HCT116 (cell line): ENCODE data around the gene TOLLIP. TPM values are rescaled to one million over a fixed set of nuclear protein-coding genes. Genes with fewer than 3 reads are reported as not detected.

Experiments used
- ATAC-seq: fragments of 200-7000 bp; cut with Tn5 transposase; 2 replicates; pipeline ENCODE4 v1.9.1; 2020; ENCODE audit warnings: mild to moderate bottlenecking, moderate library complexity
- BruUV-seq: library from RNA; stranded (reverse); fragments of 400-500 nt; replicated peaks from 2 replicates; lab custom pipeline; 2021; lab: Mats Ljungman, UMichigan
- CTCF ChIA-PET: fragments of 300-600 bp; sonication (Branson Sonifier 250); formaldehyde crosslinking; loops from one replicate; lab custom pipeline; 2021; ENCODE audit warnings: antibody characterized with exemption; lab: Charles Lee
- POLR2A ChIA-PET: fragments of 300-600, 350-600 bp; sonication (Branson Sonifier 250); formaldehyde crosslinking; loops from one replicate; lab custom pipeline; 2021; ENCODE audit warnings: antibody characterized with exemption; lab: Charles Lee
- RAD21 ChIA-PET, 2 experiments: fragments of 300-600 bp; sonication (Branson Sonifier 250); formaldehyde crosslinking; loops; one replicate each; lab custom pipeline; 2023; ENCODE audit warnings: low total read pairs in 2 of 2; ENCODE audit not compliant: uncharacterized antibody in 2 of 2, unreplicated experiment in 2 of 2, low non-redundant PET in 1 of 2; lab: Charles Lee
- DNase-seq: peaks from one replicate; pipeline ENCODE4 v3.0.0-alpha.2; 2010; ENCODE audit warnings: low read depth, low spot score
- H2AFZ ChIP-seq: fragments of 200-600 bp; shearing (Covaris generic), sonication (generic); 2 replicates; pipeline ENCODE4 v1.6.1; 2017; ENCODE audit warnings: low read depth, mixed run types, mixed read lengths, antibody characterized with exemption, low read length; ENCODE audit not compliant: poor library complexity, severe bottlenecking
- H3K27ac ChIP-seq: 2 replicates; pipeline ENCODE4 v1.5.1; 2012; ENCODE audit warnings: low read depth, low read length
- H3K27me3 ChIP-seq: fragments of 200-600 bp; sonication (generic); 2 replicates; pipeline ENCODE4 v1.6.1; 2016; ENCODE audit warnings: mixed run types, low read length, mixed read lengths; ENCODE audit not compliant: insufficient read depth
- H3K36me3 ChIP-seq, 2 experiments: fragments of 200-500 bp in 1 of 2; fragments of 200-600 bp in 1 of 2; sonication (Bioruptor generic) in 1 of 2; sonication (generic) in 1 of 2; 2 replicates each; pipeline versions ENCODE4 v1.5.1 to v1.6.1; 2014 to 2016; ENCODE audit warnings: low read length in 2 of 2, inconsistent platforms in 1 of 2, mixed read lengths in 1 of 2, mixed run types in 1 of 2; ENCODE audit not compliant: insufficient read depth in 2 of 2, control insufficient read depth in 1 of 2
- H3K4me1 ChIP-seq, 2 experiments: fragments of 200-600 bp in 1 of 2; sonication (generic) in 1 of 2; 2 replicates each; pipeline versions ENCODE4 v1.5.1 to v1.6.1; 2012 to 2017; ENCODE audit warnings: low read length in 2 of 2, inconsistent platforms in 1 of 2, mild to moderate bottlenecking in 1 of 2, mixed read lengths in 1 of 2, mixed run types in 1 of 2, moderate library complexity in 1 of 2; ENCODE audit not compliant: insufficient read depth in 2 of 2, control insufficient read depth in 1 of 2
- H3K4me2 ChIP-seq: fragments of 200-600 bp; sonication (generic); 2 replicates; pipeline ENCODE4 v1.6.1; 2017; ENCODE audit warnings: mixed run types, low read length, mixed read lengths
- H3K4me3 ChIP-seq, 2 experiments: fragments of 200-600 bp in 1 of 2; sonication (generic) in 1 of 2; replicated peaks in 1 of 2; 2 replicates each; pipeline ENCODE4 v1.5.1; 2011 to 2016; ENCODE audit warnings: low read length in 2 of 2, control low read depth in 1 of 2, low read depth in 1 of 2, mild to moderate bottlenecking in 1 of 2, mixed read lengths in 1 of 2, mixed run types in 1 of 2
- H3K79me2 ChIP-seq: fragments of 200-600 bp; sonication (generic); 2 replicates; pipeline ENCODE4 v1.6.1; 2017; ENCODE audit warnings: mild to moderate bottlenecking, mixed run types, low read length, moderate library complexity, mixed read lengths; ENCODE audit not compliant: insufficient read depth
- H3K9ac ChIP-seq: fragments of 200-600 bp; sonication (generic); 2 replicates; pipeline ENCODE4 v1.6.1; 2016; ENCODE audit warnings: low read length, mixed read lengths
- H3K9me2 ChIP-seq: fragments of 200-600 bp; sonication (generic), shearing (Covaris generic); 2 replicates; pipeline ENCODE4 v1.6.1; 2017; ENCODE audit warnings: mixed run types, mild to moderate bottlenecking, moderate library complexity; ENCODE audit not compliant: insufficient read depth
- H3K9me3 ChIP-seq, 2 experiments: fragments of 200-500 bp in 1 of 2; fragments of 200-600 bp in 1 of 2; sonication (Bioruptor generic) in 1 of 2; sonication (generic) in 1 of 2; 2 replicates each; pipeline ENCODE4 v1.6.1; 2014 to 2017; ENCODE audit warnings: low read length in 2 of 2, mixed read lengths in 2 of 2, inconsistent platforms in 1 of 2, low read depth in 1 of 2, mild to moderate bottlenecking in 1 of 2, mixed run types in 1 of 2, moderate library complexity in 1 of 2; ENCODE audit not compliant: control insufficient read depth in 1 of 2, insufficient read depth in 1 of 2
- H4K20me1 ChIP-seq: fragments of 200-600 bp; sonication (generic), shearing (Covaris generic); 2 replicates; pipeline ENCODE4 v1.6.1; 2017; ENCODE audit warnings: mixed run types, mild to moderate bottlenecking, moderate library complexity; ENCODE audit not compliant: insufficient read depth
- CEBPB ChIP-seq: IDR thresholded peaks from 2 replicates; pipeline ENCODE4 v1.6.1; 2012; ENCODE audit warnings: low read depth
- CTCF ChIP-seq, 3 experiments: fragments of 200-600 bp in 1 of 3; sonication (generic) in 1 of 3; IDR thresholded peaks in 2 of 3; conservative IDR thresholded peaks in 1 of 3; 2 replicates each; pipeline ENCODE4 v1.5.1; 2012 to 2017; ENCODE audit warnings: low read depth in 2 of 3, low read length in 2 of 3, antibody characterized with exemption in 1 of 3, borderline replicate concordance in 1 of 3, control low read depth in 1 of 3, mild to moderate bottlenecking in 1 of 3, mixed read lengths in 1 of 3, mixed run types in 1 of 3, moderate library complexity in 1 of 3; ENCODE audit not compliant: insufficient read depth in 1 of 3
- EGR1 ChIP-seq: IDR thresholded peaks from 2 replicates; pipeline ENCODE4 v1.6.1; 2012; ENCODE audit warnings: low read depth
- ELF1 ChIP-seq: IDR thresholded peaks from 2 replicates; pipeline ENCODE4 v1.6.1; 2012; ENCODE audit warnings: low read depth, borderline replicate concordance
- EZH2phosphoT487 ChIP-seq: fragments of 200-600 bp; IDR thresholded peaks from 2 replicates; pipeline ENCODE4 v1.6.1; 2018; ENCODE audit warnings: antibody characterized with exemption, borderline replicate concordance
- JUND ChIP-seq: IDR thresholded peaks from 2 replicates; pipeline ENCODE4 v1.6.1; 2012
- POLR2AphosphoS5 ChIP-seq: IDR thresholded peaks from 2 replicates; pipeline ENCODE4 v1.6.1; 2011; ENCODE audit warnings: mild to moderate bottlenecking, low read depth, low read length, moderate library complexity
- RAD21 ChIP-seq: IDR thresholded peaks from 2 replicates; pipeline ENCODE4 v1.6.1; 2012; ENCODE audit warnings: low read depth, mild to moderate bottlenecking
- SP1 ChIP-seq: IDR thresholded peaks from 2 replicates; pipeline ENCODE4 v1.6.1; 2012; ENCODE audit warnings: low read depth
- SRF ChIP-seq: IDR thresholded peaks from 2 replicates; pipeline ENCODE4 v1.6.1; 2012; ENCODE audit warnings: low read depth
- YY1 ChIP-seq: IDR thresholded peaks from 2 replicates; pipeline ENCODE4 v1.6.1; 2011; ENCODE audit warnings: low read length, low read depth, moderate library complexity, mild to moderate bottlenecking; ENCODE audit not compliant: insufficient replicate concordance; ENCODE audit errors: extremely low read depth
- ZBTB33 ChIP-seq: IDR thresholded peaks from 2 replicates; pipeline ENCODE4 v1.6.1; 2011; ENCODE audit warnings: mild to moderate bottlenecking, low read length, moderate library complexity; ENCODE audit not compliant: insufficient replicate concordance; ENCODE audit errors: extremely low read depth
- ZFX ChIP-seq: fragments of 450-650 bp; IDR thresholded peaks from 2 replicates; pipeline ENCODE4 v1.6.1; 2017
- ZNF274 ChIP-seq: fragments of 200-500 bp; sonication (Bioruptor generic); IDR thresholded peaks from 2 replicates; pipeline ENCODE4 v1.6.1; 2014; ENCODE audit warnings: mild to moderate bottlenecking, low read depth, low read length, inconsistent platforms
- intact Hi-C: fragments of 100-400 bp; cut with micrococcal nuclease; formaldehyde crosslinking; loops from 2 replicates; pipeline ENCODE4 v1.10.0; 2022
- total RNA-seq: library from RNA; stranded (reverse); gene quantifications from one replicate; pipeline ENCODE4 v1.2.1, GENCODE V29; 2021; ENCODE audit not compliant: unreplicated experiment

Gene TOLLIP
- total RNA-seq, 1 experiment from 2014 or later = 28.5 TPM

DNA sequence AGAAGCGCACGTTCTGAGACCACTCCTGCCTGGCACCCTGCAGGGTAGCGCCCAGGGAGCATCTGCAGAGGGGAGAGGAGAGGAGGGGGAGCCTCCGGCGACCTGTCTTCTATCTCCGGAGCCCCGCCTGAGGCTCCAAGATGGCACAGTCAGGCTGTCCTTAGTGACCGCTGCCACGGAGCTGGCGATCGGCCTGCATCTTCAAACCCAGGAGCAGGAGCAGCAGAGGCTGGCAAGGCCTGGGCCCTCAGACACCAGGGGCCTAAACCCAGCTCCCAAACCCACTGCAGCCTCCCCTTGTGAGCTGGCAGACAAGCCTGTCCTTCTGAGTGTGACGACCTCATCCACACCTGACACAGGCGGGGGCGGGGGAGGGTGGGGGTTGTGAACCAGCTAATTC is 34.9 kb downstream of the TOLLIP start:
- CTCF ChIA-PET = no interaction called here
- H2AFZ ChIP-seq = no peak overlapping the region
- H3K9ac ChIP-seq = no peak overlapping the region
- no peaks in the 10 kb centered on the region for H3K9me2 ChIP-seq
- no peaks in the 10 kb centered on the region for H3K9me3 ChIP-seq
- POLR2A ChIA-PET = no interaction called here
- no peak overlapping the region for H3K4me2 ChIP-seq
- TF ChIP-seq CEBPB = no peak
- no peak for TF ChIP-seq CTCF (IDR thresholded peaks at IDR 0.05 in 2 of 3, conservative IDR thresholded peaks at IDR 0.05 in 1 of 3; ENCODE audit: borderline replicate concordance in 1 of 3, insufficient read depth in 1 of 3, low read depth in 2 of 3, low read length in 2 of 3)
- TF ChIP-seq ZFX = no peak
- no peak for TF ChIP-seq ZBTB33
- TF ChIP-seq ELF1 = no peak
- TF ChIP-seq RAD21 = no peak
- no peak for TF ChIP-seq ZNF274
- no peak for TF ChIP-seq SRF
- no peak for TF ChIP-seq YY1
- no peak for TF ChIP-seq POLR2AphosphoS5
- TF ChIP-seq SP1 = no peak
- no peak for TF ChIP-seq EGR1
- TF ChIP-seq EZH2phosphoT487 = no peak
- no peak for TF ChIP-seq JUND
- H3K79me2 ChIP-seq = no peaks in the 10 kb centered on the region
- no peaks in the 10 kb centered on the region for H3K27me3 ChIP-seq
- H4K20me1 ChIP-seq = no peaks in the 10 kb centered on the region
- no TSS peak for BruUV-seq
- H3K4me3 ChIP-seq = no peak overlapping the region
- ATAC-seq (no peak), DNase-seq (no peak)
- H3K27ac ChIP-seq = no peak overlapping the region
- RAD21 ChIA-PET = no interaction called here
- no peaks in the 10 kb centered on the region for H3K4me1 ChIP-seq
- intact Hi-C loops = no loop called here
- no peaks in the 10 kb centered on the region for H3K36me3 ChIP-seq
